Activated CD8-positive, alpha-beta memory T cell treated with anti-CD3 and anti-CD28 coated beads, Interleukin-2, amount 50 U/mL, for 48 hours (primary cell): ENCODE measurements around the gene CHMP4B.
"Not testable (repeated sequence)": the region's sequence is repeated elsewhere in the genome, so short reads cannot be mapped to it uniquely, and the experiment has no call there.

Experiments used
- DNase-seq: peaks from one replicate; pipeline ENCODE4 v3.0.0-alpha.2; 2020

The CHMP4B gene

GRCh38 chr20:33790566-33790965 lies 20.6 kb upstream of the CHMP4B start:
- DNase-seq = no peak

GRCh38 chr20:33791021-33791420 lies 20.1 kb upstream of the CHMP4B start:
- DNase-seq = no peak

GRCh38 chr20:33791540-33791939 lies 19.6 kb upstream of the CHMP4B start:
- no peak for DNase-seq

GRCh38 chr20:33791959-33792597 lies 19.1 kb upstream of the CHMP4B start:
- DNase-seq = peak; percentile 81

- DNase-seq = not testable (repeated sequence)
These were observed 18.6 kb upstream of the CHMP4B start for GRCh38 chr20:33792598-33792989.

- no peak for DNase-seq
These were observed 17.9 kb upstream of the CHMP4B start for GRCh38 chr20:33793011-33793931.

- DNase-seq = no peak
These were observed 14.8 kb upstream of the CHMP4B start for GRCh38 chr20:33796263-33796906.

- no peak for DNase-seq
These were observed 14.1 kb upstream of the CHMP4B start for GRCh38 chr20:33796907-33797544.

GRCh38 chr20:33798444-33798843 lies 12.7 kb upstream of the CHMP4B start:
- no peak for DNase-seq

GRCh38 chr20:33803921-33804337 lies 7.2 kb upstream of the CHMP4B start:
- no peak for DNase-seq

GRCh38 chr20:33808388-33808787 lies 2.8 kb upstream of the CHMP4B start:
- DNase-seq = no peak

- no peak for DNase-seq
These were observed 889 bp upstream of the CHMP4B start for GRCh38 chr20:33810259-33810658.

GRCh38 chr20:33811776-33812151 lies 616 bp downstream of the CHMP4B start:
- DNase-seq = peak; percentile 63

GRCh38 chr20:33812152-33812849 lies 1.2 kb downstream of the CHMP4B start:
- DNase-seq = peak; percentile 66

GRCh38 chr20:33812908-33813462 lies 1.8 kb downstream of the CHMP4B start:
- no peak for DNase-seq

- no peak for DNase-seq
These were observed 3.1 kb downstream of the CHMP4B start for GRCh38 chr20:33814238-33814712.

GRCh38 chr20:33815671-33816070 lies 4.5 kb downstream of the CHMP4B start:
- no peak for DNase-seq

- no peak for DNase-seq
These were observed 5.0 kb downstream of the CHMP4B start for GRCh38 chr20:33816191-33816590.

GRCh38 chr20:33817411-33817810 lies 6.3 kb downstream of the CHMP4B start:
- no peak for DNase-seq

- no peak for DNase-seq
These were observed 8.3 kb downstream of the CHMP4B start for GRCh38 chr20:33819456-33819855.

- DNase-seq = no peak
These were observed 9.2 kb downstream of the CHMP4B start for GRCh38 chr20:33820362-33820761.

GRCh38 chr20:33821270-33821836 lies 10.2 kb downstream of the CHMP4B start:
- no peak for DNase-seq
